T-helper 1 cell (primary cell): ENCODE data around the gene ENAH.
"Not testable (repeated sequence)": the region's sequence is repeated elsewhere in the genome, so short reads cannot be mapped to it uniquely, and the experiment has no call there.

ENCODE experiments used
- DNase-seq, 5 donors: peaks; one replicate each; pipeline ENCODE4 v3.0.0-alpha.2; 2012 to 2020
- total RNA-seq, 4 donors: gene quantifications; one replicate each; lab custom pipeline; 2026; lab: John Stamatoyannopoulos, UW

Gene ENAH
- total RNA-seq: 0 to 0.15 (median 0) reads per million in 4 donors

GRCh38 chr1:225652729-225653462, at the start of gene ENAH:
ENAH (minus strand) TSS chr1:225653123; CDS start chr1:225652690, 433 bp downstream.
- peak in 3 of 5 donors; percentile 6 to 31 (median 16) for DNase-seq

- DNase-seq: no peak
These were observed 48.1 kb upstream of the ENAH start for GRCh38 chr1:225700889-225701465.

- DNase-seq: no peak
These were observed 47.4 kb upstream of the ENAH start for GRCh38 chr1:225700164-225700821.

- no peak for DNase-seq
These were observed 46.4 kb upstream of the ENAH start for GRCh38 chr1:225699336-225699735.

- not testable (repeated sequence) for DNase-seq
These were observed 45.3 kb upstream of the ENAH start for GRCh38 chr1:225698194-225698593.

- no peak for DNase-seq
These were observed 44.5 kb upstream of the ENAH start for GRCh38 chr1:225697428-225697827.

- no peak for DNase-seq
These were observed 42.8 kb upstream of the ENAH start for GRCh38 chr1:225695578-225696337.

GRCh38 chr1:225694151-225694603, 41.3 kb upstream of the ENAH start:
- no peak for DNase-seq

- not testable (repeated sequence) for DNase-seq
These were observed 40.8 kb upstream of the ENAH start for GRCh38 chr1:225693697-225694096.

GRCh38 chr1:225693085-225693696, 40.3 kb upstream of the ENAH start:
- DNase-seq: no peak

- no peak for DNase-seq
These were observed 39.6 kb upstream of the ENAH start for GRCh38 chr1:225692517-225692879.

- DNase-seq: no peak
These were observed 39.1 kb upstream of the ENAH start for GRCh38 chr1:225691861-225692516.

GRCh38 chr1:225691377-225691776, 38.5 kb upstream of the ENAH start:
- no peak for DNase-seq

GRCh38 chr1:225689882-225690459, 37.0 kb upstream of the ENAH start:
- no peak for DNase-seq

GRCh38 chr1:225688345-225688744, 35.4 kb upstream of the ENAH start:
- no peak for DNase-seq

GRCh38 chr1:225685476-225686176, 32.7 kb upstream of the ENAH start:
- no peak for DNase-seq

- no peak for DNase-seq
These were observed 31.8 kb upstream of the ENAH start for GRCh38 chr1:225684741-225685140.

GRCh38 chr1:225681231-225681630, 28.3 kb upstream of the ENAH start:
- DNase-seq: no peak

- DNase-seq: no peak
These were observed 25.6 kb upstream of the ENAH start for GRCh38 chr1:225678545-225678944.

GRCh38 chr1:225677350-225678124, 24.6 kb upstream of the ENAH start:
- DNase-seq: no peak
